Inferior parietal cortex (tissue), 1 donor: ENCODE data around the gene CLEC10A.
"Not testable (repeated sequence)": the region's sequence is repeated elsewhere in the genome, so short reads cannot be mapped to it uniquely, and the experiment has no call there.

Experiments
- DNase-seq: peaks from one replicate; pipeline ENCODE4 v3.0.0-alpha.2; 2016; ENCODE audit errors: extremely low spot score

Gene CLEC10A

GRCh38 chr17:7108560-7108925 lies 28.5 kb upstream of the CLEC10A start:
- DNase-seq: no peak

- DNase-seq: no peak
These were observed 27.9 kb upstream of the CLEC10A start for GRCh38 chr17:7107795-7108559.

- no peak for DNase-seq
These were observed 27.1 kb upstream of the CLEC10A start for GRCh38 chr17:7107012-7107754.

- no peak for DNase-seq
These were observed 22.4 kb upstream of the CLEC10A start for GRCh38 chr17:7102421-7102820.

GRCh38 chr17:7101531-7101930 lies 21.5 kb upstream of the CLEC10A start:
- no peak for DNase-seq

GRCh38 chr17:7100641-7101379 lies 20.8 kb upstream of the CLEC10A start:
- DNase-seq: not testable (repeated sequence)

- no peak for DNase-seq
These were observed 18.9 kb upstream of the CLEC10A start for GRCh38 chr17:7098802-7099459.

GRCh38 chr17:7097940-7098339 lies 17.9 kb upstream of the CLEC10A start:
- no peak for DNase-seq

- DNase-seq: no peak
These were observed 15.6 kb upstream of the CLEC10A start for GRCh38 chr17:7095625-7096024.

- no peak for DNase-seq
These were observed 14.6 kb upstream of the CLEC10A start for GRCh38 chr17:7094652-7095019.

- not testable (repeated sequence) for DNase-seq
These were observed 11.4 kb upstream of the CLEC10A start for GRCh38 chr17:7091311-7092005.

- not testable (repeated sequence) for DNase-seq
These were observed 9.5 kb upstream of the CLEC10A start for GRCh38 chr17:7089570-7089969.

- DNase-seq: not testable (repeated sequence)
These were observed 8.4 kb upstream of the CLEC10A start for GRCh38 chr17:7088442-7088841.

GRCh38 chr17:7084088-7084487 lies 4.0 kb upstream of the CLEC10A start:
- DNase-seq: no peak

- no peak for DNase-seq
These were observed 3.5 kb upstream of the CLEC10A start for GRCh38 chr17:7083592-7083991.

GRCh38 chr17:7081341-7082062 lies 1.5 kb upstream of the CLEC10A start:
- DNase-seq: no peak

GRCh38 chr17:7080456-7081041 lies 498 bp upstream of the CLEC10A start:
- DNase-seq: no peak

- DNase-seq: no peak
These were observed 1.3 kb downstream of the CLEC10A start for GRCh38 chr17:7078711-7079110.

GRCh38 chr17:7077911-7078546 lies 2.0 kb downstream of the CLEC10A start:
- DNase-seq: no peak

- no peak for DNase-seq
These were observed 5.1 kb downstream of the CLEC10A start for GRCh38 chr17:7074931-7075330.
